ENCODE results near the gene CFAP65. TPM values are rescaled to one million over a fixed set of nuclear protein-coding genes. Genes with fewer than 3 reads are reported as not detected.

Gene CFAP65
- total RNA-seq, 3 donors from 2014 or later (not counting 1 experiment from before 2014, with no cell fraction given) = not detected

GRCh38 chr2:219010873-219011272 is 30.4 kb downstream of the CFAP65 start:
- no peak overlapping the region for H3K4me3 Mint-ChIP-seq
- no peaks in the 10 kb centered on the region for H3K36me3 ChIP-seq (ENCODE audit: control insufficient read depth, insufficient read depth, low read length)
- H3K27me3 ChIP-seq (ENCODE audit: control insufficient read depth, insufficient read depth, low read length) = no peaks in the 10 kb centered on the region
- no peaks in the 10 kb centered on the region for H3K4me1 ChIP-seq (ENCODE audit: control insufficient read depth, insufficient read depth, low read length)
- H3K9me3 ChIP-seq (ENCODE audit: control insufficient read depth, insufficient read depth, low read length) = no peaks in the 10 kb centered on the region
- no peak for TF ChIP-seq CTCF (IDR thresholded peaks at IDR 0.05)
- H3K36me3 Mint-ChIP-seq = no peaks in the 10 kb centered on the region
- 95% methylated on average over 3 of the region's 5 CpGs for WGBS (ENCODE audit: insufficient coverage)
- no peak for ATAC-seq
- no peaks in the 10 kb centered on the region for H3K4me1 Mint-ChIP-seq
- DNase-seq = no peak
- peaks cover 17 to 25% of the 10 kb centered on the region in 2 donors for H3K27me3 Mint-ChIP-seq (ENCODE audit: low read depth in 2 of 2)
- H3K27ac ChIP-seq (ENCODE audit: low read length) = no peak overlapping the region
- H3K9me3 Mint-ChIP-seq = no peaks in the 10 kb centered on the region
- no peak overlapping the region for H3K27ac Mint-ChIP-seq
- H3K4me3 ChIP-seq (ENCODE audit: low read length) = no peak overlapping the region
- intact Hi-C loops (cut with micrococcal nuclease) = no loop called here

GRCh38 chr2:219010162-219010756 is 31.1 kb downstream of the CFAP65 start:
- Histone ChIP-seq H3K27me3 (ENCODE audit: control insufficient read depth, insufficient read depth, low read length) (peaks cover 5% of the 10 kb centered on the region), H3K36me3 (ENCODE audit: control insufficient read depth, insufficient read depth, low read length) (no peaks in the 10 kb centered on the region), H3K4me3 (ENCODE audit: low read length) (no peak overlapping the region), H3K4me1 (ENCODE audit: control insufficient read depth, insufficient read depth, low read length) (no peaks in the 10 kb centered on the region), H3K9me3 (ENCODE audit: control insufficient read depth, insufficient read depth, low read length) (no peaks in the 10 kb centered on the region), H3K27ac (ENCODE audit: low read length) (no peak overlapping the region)
- WGBS (ENCODE audit: insufficient coverage) = 47% methylated on average over 6 of the region's 6 CpGs
- intact Hi-C loops (cut with micrococcal nuclease) = no loop called here
- Mint-ChIP-seq H3K36me3 (no peaks in the 10 kb centered on the region), H3K27ac (no peak overlapping the region), H3K4me3 (no peak overlapping the region), H3K27me3 (ENCODE audit: low read depth in 2 of 2) (peaks cover 23 to 32% of the 10 kb centered on the region in 2 donors), H3K4me1 (no peaks in the 10 kb centered on the region), H3K9me3 (no peaks in the 10 kb centered on the region)
- DNase-seq (peak in 1 of 2 donors; percentile 50), ATAC-seq (peak in 2 of 3 donors; percentile 40 to 45)
- peak; percentile 8 for TF ChIP-seq CTCF (IDR thresholded peaks at IDR 0.05)

- no peak overlapping the region for H3K27ac ChIP-seq (ENCODE audit: low read length)
- DNase-seq (no peak), ATAC-seq (no peak)
- Mint-ChIP-seq H3K4me1 (no peaks in the 10 kb centered on the region), H3K9me3 (no peaks in the 10 kb centered on the region), H3K36me3 (no peaks in the 10 kb centered on the region), H3K27me3 (ENCODE audit: low read depth in 2 of 2) (peaks cover 32 to 39% of the 10 kb centered on the region in 2 donors), H3K27ac (no peak overlapping the region), H3K4me3 (no peak overlapping the region)
- intact Hi-C loops (cut with micrococcal nuclease) = no loop called here
- H3K36me3 ChIP-seq (ENCODE audit: control insufficient read depth, insufficient read depth, low read length) = no peaks in the 10 kb centered on the region
- H3K9me3 ChIP-seq (ENCODE audit: control insufficient read depth, insufficient read depth, low read length) = no peaks in the 10 kb centered on the region
- 68% methylated on average over 1 of the region's 2 CpGs for WGBS (ENCODE audit: insufficient coverage)
- no peaks in the 10 kb centered on the region for H3K4me1 ChIP-seq (ENCODE audit: control insufficient read depth, insufficient read depth, low read length)
- TF ChIP-seq CTCF (IDR thresholded peaks at IDR 0.05) = no peak
- H3K4me3 ChIP-seq (ENCODE audit: low read length) = no peak overlapping the region
- peaks cover 7% of the 10 kb centered on the region for H3K27me3 ChIP-seq (ENCODE audit: control insufficient read depth, insufficient read depth, low read length)
Measured at GRCh38 chr2:219009294-219009693, 32.0 kb downstream of the CFAP65 start.

- H3K27ac Mint-ChIP-seq = no peak overlapping the region
- H3K4me1 Mint-ChIP-seq = peaks cover 0 to 4% of the 10 kb centered on the region in 2 donors
- 88% methylated on average over 3 of the region's 3 CpGs for WGBS (ENCODE audit: insufficient coverage)
- TF ChIP-seq CTCF (IDR thresholded peaks at IDR 0.05) = no peak
- no peak overlapping the region for H3K4me3 Mint-ChIP-seq
- Histone ChIP-seq H3K4me3 (ENCODE audit: low read length) (no peak overlapping the region), H3K4me1 (ENCODE audit: control insufficient read depth, insufficient read depth, low read length) (peaks cover 21% of the 10 kb centered on the region), H3K9me3 (ENCODE audit: control insufficient read depth, insufficient read depth, low read length) (no peaks in the 10 kb centered on the region), H3K27ac (ENCODE audit: low read length) (no peak overlapping the region), H3K27me3 (ENCODE audit: control insufficient read depth, insufficient read depth, low read length) (peaks cover 46% of the 10 kb centered on the region), H3K36me3 (ENCODE audit: control insufficient read depth, insufficient read depth, low read length) (no peaks in the 10 kb centered on the region)
- H3K36me3 Mint-ChIP-seq = no peaks in the 10 kb centered on the region
- H3K9me3 Mint-ChIP-seq = no peaks in the 10 kb centered on the region
- intact Hi-C loops (cut with micrococcal nuclease) = no loop called here
- ATAC-seq (no peak), DNase-seq (no peak)
- H3K27me3 Mint-ChIP-seq (ENCODE audit: low read depth in 2 of 2) = peaks cover 41 to 45% of the 10 kb centered on the region in 2 donors
Measured at GRCh38 chr2:219003979-219004378, 37.3 kb downstream of the CFAP65 start.
